ENCODE measurements around the gene UROC1. TPM values are rescaled to one million over a fixed set of nuclear protein-coding genes. Genes with fewer than 3 reads are reported as not detected.

Gene UROC1
- total RNA-seq, 4 donors from 2014 or later: not detected

DNA sequence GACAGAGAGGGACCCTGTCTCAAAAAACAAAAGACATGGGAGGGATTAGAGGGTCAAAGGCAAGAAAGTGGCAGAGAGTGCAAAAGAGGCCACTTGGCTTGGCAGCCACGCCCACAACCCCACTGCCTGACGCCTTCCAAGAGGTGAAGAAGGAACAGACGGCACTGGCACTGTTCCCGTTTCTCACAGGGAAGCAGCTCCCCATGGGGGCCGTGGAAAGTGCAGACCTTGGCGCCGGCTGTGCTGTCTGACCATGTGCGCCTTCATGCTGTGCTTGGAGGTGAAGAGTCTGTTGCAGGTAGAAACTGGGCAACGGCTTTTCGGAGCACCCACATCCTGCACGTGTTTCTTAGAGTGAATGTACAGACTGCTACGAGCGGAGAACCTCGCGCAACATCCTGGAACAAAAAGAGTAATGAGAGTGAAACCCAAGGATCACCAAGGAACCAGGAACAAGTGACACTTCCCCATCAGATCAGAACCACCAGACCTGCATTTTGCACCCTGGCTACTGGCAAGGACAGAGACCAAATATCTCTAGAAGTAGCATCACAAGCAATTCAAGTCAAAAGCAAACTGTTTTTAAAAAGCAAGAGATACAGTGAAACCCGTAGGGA, 51.5 kb downstream of the UROC1 start:
- peaks cover 0 to 30% (median 0%) of the 10 kb centered on the region in 4 donors for H3K4me1 ChIP-seq
- 75 to 77% methylated on average over 16 of the region's 16 CpGs for WGBS, 2 donors
- no peak overlapping the region for H3K27ac ChIP-seq
- H3K4me3 ChIP-seq: no peak overlapping the region
- H3K9me3 ChIP-seq: no peaks in the 10 kb centered on the region
- H3K27me3 ChIP-seq: no peaks in the 10 kb centered on the region
- DNase-seq (ENCODE audit: low spot score in 2 of 2): no peak
- TF ChIP-seq, protein P1, sequence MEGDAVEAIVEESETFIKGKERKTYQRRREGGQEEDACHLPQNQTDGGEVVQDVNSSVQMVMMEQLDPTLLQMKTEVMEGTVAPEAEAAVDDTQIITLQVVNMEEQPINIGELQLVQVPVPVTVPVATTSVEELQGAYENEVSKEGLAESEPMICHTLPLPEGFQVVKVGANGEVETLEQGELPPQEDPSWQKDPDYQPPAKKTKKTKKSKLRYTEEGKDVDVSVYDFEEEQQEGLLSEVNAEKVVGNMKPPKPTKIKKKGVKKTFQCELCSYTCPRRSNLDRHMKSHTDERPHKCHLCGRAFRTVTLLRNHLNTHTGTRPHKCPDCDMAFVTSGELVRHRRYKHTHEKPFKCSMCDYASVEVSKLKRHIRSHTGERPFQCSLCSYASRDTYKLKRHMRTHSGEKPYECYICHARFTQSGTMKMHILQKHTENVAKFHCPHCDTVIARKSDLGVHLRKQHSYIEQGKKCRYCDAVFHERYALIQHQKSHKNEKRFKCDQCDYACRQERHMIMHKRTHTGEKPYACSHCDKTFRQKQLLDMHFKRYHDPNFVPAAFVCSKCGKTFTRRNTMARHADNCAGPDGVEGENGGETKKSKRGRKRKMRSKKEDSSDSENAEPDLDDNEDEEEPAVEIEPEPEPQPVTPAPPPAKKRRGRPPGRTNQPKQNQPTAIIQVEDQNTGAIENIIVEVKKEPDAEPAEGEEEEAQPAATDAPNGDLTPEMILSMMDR (IDR thresholded peaks at IDR 0.05): no peak
- TF ChIP-seq POLR2A (IDR thresholded peaks at IDR 0.05): no peak
- no peak for TF ChIP-seq EP300 (IDR thresholded peaks at IDR 0.05)
- peaks cover 4 to 100% (median 50%) of the 10 kb centered on the region in 3 donors for H3K36me3 ChIP-seq

DNA sequence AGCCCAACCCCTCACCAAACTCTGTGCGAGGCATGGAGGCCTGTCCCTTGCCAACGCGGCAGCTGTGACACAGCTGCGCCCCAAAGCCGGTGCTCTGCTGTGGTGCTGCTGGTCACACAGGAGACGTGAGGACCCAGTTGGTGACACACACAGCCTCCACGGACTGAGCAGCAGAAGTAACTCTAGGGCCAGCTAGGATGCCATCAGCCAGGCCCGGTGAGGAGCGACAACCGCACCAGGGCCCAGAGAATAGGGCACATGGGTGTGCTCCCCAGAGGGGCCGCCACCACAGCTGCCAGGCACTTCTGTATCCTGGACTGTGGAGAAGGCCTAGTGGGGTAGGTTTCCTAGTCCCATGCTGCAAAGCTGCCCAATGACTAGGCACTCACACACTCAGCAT, 52.6 kb downstream of the UROC1 start:
- no peaks in the 10 kb centered on the region for H3K27me3 ChIP-seq
- no peak overlapping the region for H3K27ac ChIP-seq
- 94 to 98% methylated on average over 8 to 11 of the region's 11 CpGs for WGBS, 2 donors
- TF ChIP-seq, protein P1 (IDR thresholded peaks at IDR 0.05): no peak
- TF ChIP-seq EP300 (IDR thresholded peaks at IDR 0.05) (no peak), POLR2A (IDR thresholded peaks at IDR 0.05) (no peak)
- no peak overlapping the region for H3K4me3 ChIP-seq
- DNase-seq (ENCODE audit: low spot score in 2 of 2): no peak
- no peaks in the 10 kb centered on the region for H3K9me3 ChIP-seq
- peaks cover 0 to 27% (median 0%) of the 10 kb centered on the region in 4 donors for H3K4me1 ChIP-seq
- H3K36me3 ChIP-seq: peaks cover 5 to 100% (median 57%) of the 10 kb centered on the region in 3 donors

DNA sequence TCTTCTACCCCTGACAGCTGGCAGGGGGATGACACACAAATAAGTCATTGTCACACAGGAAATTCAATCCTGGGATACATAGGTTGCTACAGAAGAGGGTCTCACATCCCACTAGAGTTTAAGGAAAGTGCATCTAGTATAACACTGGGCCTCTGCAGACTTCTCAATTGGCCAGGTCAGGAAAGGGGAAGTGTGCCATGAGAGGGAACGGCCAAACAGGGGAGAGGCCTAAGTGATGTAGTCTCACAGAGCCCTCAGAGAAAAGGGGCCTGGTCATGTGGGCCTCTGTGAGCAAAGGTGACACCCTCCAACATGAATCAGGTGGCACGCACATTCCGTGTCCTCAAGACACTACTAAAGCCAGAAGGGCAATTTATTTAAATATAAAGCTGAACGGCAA, 53.1 kb downstream of the UROC1 start:
- H3K36me3 ChIP-seq: peaks cover 5 to 100% (median 56%) of the 10 kb centered on the region in 3 donors
- peaks cover 0 to 24% (median 0%) of the 10 kb centered on the region in 4 donors for H3K4me1 ChIP-seq
- 64 to 66% methylated on average over 4 of the region's 4 CpGs for WGBS, 2 donors
- H3K27me3 ChIP-seq: no peaks in the 10 kb centered on the region
- H3K27ac ChIP-seq: no peak overlapping the region
- DNase-seq (ENCODE audit: low spot score in 2 of 2): no peak
- no peak overlapping the region for H3K4me3 ChIP-seq
- TF ChIP-seq POLR2A (IDR thresholded peaks at IDR 0.05): no peak
- no peak for TF ChIP-seq EP300 (IDR thresholded peaks at IDR 0.05)
- TF ChIP-seq, protein P1 (IDR thresholded peaks at IDR 0.05): no peak
- no peaks in the 10 kb centered on the region for H3K9me3 ChIP-seq

DNA sequence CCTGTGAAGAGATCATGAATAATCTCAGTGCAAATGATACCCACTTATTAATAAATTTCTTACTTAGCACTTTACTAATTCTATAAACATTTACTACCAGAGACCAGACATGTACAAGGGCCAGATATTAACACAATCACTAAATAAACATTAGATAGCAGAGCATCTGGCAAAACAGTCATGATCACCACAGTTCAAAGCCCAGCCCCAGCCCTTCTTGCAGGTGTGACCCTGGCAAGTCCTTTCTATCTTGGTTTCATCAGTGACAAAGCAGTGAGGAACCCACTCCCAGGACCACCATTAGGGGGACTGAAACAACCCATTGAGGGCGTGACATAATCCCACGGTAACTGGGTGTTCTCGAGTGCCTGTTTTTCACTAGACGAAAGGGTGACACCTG, 53.5 kb downstream of the UROC1 start:
- no peak overlapping the region for H3K27ac ChIP-seq
- H3K36me3 ChIP-seq: peaks cover 5 to 100% (median 53%) of the 10 kb centered on the region in 3 donors
- peaks cover 0 to 22% (median 0%) of the 10 kb centered on the region in 4 donors for H3K4me1 ChIP-seq
- WGBS, 2 donors: 76 to 85% methylated on average over 4 of the region's 4 CpGs
- no peak for DNase-seq (ENCODE audit: low spot score in 2 of 2)
- TF ChIP-seq, protein P1 (IDR thresholded peaks at IDR 0.05): no peak
- TF ChIP-seq POLR2A (IDR thresholded peaks at IDR 0.05) (no peak), EP300 (IDR thresholded peaks at IDR 0.05) (no peak)
- no peaks in the 10 kb centered on the region for H3K9me3 ChIP-seq
- no peaks in the 10 kb centered on the region for H3K27me3 ChIP-seq
- no peak overlapping the region for H3K4me3 ChIP-seq

DNA sequence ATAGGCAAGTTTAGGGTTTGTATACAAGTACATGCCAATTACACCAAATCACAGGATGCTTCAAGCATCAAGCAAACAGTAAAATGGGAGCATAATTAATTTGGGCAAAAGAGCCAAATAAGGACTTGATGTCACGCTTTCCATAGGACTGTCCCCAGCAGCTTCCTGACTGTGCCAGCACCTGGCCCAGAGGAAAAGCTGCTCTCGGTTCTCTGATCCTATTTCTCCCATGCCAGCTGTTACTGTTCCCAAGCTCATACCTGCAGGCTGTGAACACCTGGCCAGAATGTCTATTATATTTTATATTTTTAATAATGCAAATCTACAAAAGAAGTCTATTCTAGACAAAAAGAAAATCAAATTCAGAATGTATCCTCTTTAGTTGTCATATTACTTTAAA, 54.1 kb downstream of the UROC1 start:
- Histone ChIP-seq H3K4me3 (no peak overlapping the region), H3K9me3 (no peaks in the 10 kb centered on the region), H3K4me1 (peaks cover 0 to 21% (median 0%) of the 10 kb centered on the region in 4 donors), H3K36me3 (peaks cover 5 to 100% (median 55%) of the 10 kb centered on the region in 3 donors), H3K27me3 (no peaks in the 10 kb centered on the region), H3K27ac (no peak overlapping the region)
- DNase-seq (ENCODE audit: low spot score in 2 of 2): no peak
- 93 to 98% methylated on average over 2 of the region's 2 CpGs for WGBS, 2 donors
- TF ChIP-seq EP300 (IDR thresholded peaks at IDR 0.05): no peak
- TF ChIP-seq, protein P1 (IDR thresholded peaks at IDR 0.05): no peak
- no peak for TF ChIP-seq POLR2A (IDR thresholded peaks at IDR 0.05)
